A204.1 (cell line): ENCODE data around the gene TNXB.
"Not testable (repeated sequence)": the region's sequence is repeated elsewhere in the genome, so short reads cannot be mapped to it uniquely, and the experiment has no call there.

Source experiments
- FAIRE-seq: peaks from 2 replicates; lab custom pipeline; 2012; peaks lifted over from hg19 to GRCh38; lab: Jason Lieb, UNC

The TNXB gene

DNA sequence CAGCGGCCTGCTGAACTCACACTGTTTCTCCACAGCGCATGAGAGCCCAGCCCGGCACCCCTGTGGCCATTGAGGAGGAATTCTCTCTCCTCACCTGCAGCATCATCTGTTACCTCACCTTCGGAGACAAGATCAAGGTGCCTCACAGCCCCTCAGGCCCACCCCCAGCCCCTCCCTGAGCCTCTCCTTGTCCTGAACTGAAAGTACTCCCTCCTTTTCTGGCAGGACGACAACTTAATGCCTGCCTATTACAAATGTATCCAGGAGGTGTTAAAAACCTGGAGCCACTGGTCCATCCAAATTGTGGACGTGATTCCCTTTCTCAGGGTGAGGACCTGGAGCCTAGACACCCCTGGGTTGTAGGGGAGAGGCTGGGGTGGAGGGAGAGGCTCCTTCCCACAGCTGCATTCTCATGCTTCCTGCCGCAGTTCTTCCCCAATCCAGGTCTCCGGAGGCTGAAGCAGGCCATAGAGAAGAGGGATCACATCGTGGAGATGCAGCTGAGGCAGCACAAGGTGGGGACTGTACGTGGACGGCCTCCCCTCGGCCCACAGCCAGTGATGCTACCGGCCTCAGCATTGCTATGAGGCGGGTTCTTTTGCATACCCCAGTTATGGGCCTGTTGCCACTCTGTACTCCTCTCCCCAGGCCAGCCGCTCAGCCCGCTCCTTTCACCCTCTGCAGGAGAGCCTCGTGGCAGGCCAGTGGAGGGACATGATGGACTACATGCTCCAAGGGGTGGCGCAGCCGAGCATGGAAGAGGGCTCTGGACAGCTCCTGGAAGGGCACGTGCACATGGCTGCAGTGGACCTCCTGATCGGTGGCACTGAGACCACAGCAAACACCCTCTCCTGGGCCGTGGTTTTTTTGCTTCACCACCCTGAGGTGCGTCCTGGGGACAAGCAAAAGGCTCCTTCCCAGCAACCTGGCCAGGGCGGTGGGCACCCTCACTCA, 69.5 kb downstream of the TNXB start:
- not testable (repeated sequence) for FAIRE-seq

DNA sequence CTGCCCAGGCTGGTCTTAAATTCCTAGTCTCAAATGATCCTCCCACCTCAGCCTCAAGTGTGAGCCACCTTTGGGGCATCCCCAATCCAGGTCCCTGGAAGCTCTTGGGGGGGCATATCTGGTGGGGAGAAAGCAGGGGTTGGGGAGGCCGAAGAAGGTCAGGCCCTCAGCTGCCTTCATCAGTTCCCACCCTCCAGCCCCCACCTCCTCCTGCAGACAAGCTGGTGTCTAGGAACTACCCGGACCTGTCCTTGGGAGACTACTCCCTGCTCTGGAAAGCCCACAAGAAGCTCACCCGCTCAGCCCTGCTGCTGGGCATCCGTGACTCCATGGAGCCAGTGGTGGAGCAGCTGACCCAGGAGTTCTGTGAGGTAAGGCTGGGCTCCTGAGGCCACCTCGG, 70.3 kb downstream of the TNXB start:
- not testable (repeated sequence) for FAIRE-seq

DNA sequence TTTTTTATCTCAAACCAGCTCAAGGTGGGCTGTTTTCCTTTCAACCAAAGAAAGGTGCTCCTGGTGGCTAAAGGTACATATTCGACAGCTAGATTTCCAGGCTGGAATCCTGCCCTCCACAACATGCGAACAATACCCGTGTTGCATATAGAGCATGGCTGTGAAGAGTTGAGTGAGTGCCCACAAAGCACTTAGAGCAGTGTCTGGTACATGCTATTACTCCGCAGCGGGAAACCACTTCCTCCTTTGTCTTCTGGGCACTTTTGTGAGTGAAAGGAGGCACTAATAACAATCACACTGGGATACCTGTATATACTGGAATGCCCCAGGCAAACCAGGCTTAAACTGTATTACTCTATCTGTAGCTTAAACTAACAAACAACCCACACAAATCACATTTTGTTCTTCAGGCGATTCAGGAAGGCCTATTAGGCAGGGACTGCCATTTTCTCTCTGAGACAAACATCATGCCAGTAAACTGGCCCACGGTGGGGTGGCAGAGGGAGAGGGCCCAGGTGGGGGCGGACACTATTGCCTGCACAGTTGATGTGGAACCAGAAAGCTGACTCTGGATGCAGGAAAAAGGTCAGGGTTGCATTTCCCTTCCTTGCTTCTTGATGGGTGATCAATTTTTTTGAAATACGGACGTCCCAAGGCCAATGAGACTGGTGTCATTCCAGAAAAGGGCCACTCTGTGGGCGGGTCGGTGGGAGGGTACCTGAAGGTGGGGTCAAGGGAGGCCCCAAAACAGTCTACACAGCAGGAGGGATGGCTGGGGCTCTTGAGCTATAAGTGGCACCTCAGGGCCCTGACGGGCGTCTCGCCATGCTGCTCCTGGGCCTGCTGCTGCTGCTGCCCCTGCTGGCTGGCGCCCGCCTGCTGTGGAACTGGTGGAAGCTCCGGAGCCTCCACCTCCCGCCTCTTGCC, 71.3 kb downstream of the TNXB start, which contains the start of gene CYP21A2:
TSS of gene CYP21A2 (plus strand) at position 818 of the 927 bp plus-strand sequence. CDS start at position 826, 8 bp downstream.
- not testable (repeated sequence) for FAIRE-seq

- FAIRE-seq = not testable (repeated sequence)
Observed at GRCh38 chr6:32037136-32037535, 72.0 kb downstream of the TNXB start.

- FAIRE-seq = not testable (repeated sequence)
Observed at GRCh38 chr6:32035283-32036013, 73.7 kb downstream of the TNXB start.

GRCh38 chr6:32029553-32029952, 79.6 kb downstream of the TNXB start:
- FAIRE-seq = not testable (repeated sequence)

DNA sequence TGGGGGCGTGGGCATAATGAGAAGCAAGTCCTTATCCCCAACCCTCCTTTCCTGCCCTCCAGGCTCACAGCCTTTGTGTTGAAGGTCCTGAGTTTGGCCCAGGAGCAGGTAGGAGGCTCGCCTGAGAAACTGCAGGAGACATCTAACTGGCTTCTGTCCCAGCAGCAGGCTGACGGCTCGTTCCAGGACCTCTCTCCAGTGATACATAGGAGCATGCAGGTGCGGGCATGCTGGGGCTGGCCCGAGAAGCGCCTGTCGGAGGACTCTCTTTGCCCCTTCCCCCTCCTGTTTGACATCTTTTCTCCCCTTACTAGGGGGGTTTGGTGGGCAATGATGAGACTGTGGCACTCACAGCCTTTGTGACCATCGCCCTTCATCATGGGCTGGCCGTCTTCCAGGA, 80.5 kb downstream of the TNXB start:
- FAIRE-seq = not testable (repeated sequence)

- FAIRE-seq = peak; percentile 89
Observed at GRCh38 chr6:32022100-32022499, 87.0 kb downstream of the TNXB start.

DNA sequence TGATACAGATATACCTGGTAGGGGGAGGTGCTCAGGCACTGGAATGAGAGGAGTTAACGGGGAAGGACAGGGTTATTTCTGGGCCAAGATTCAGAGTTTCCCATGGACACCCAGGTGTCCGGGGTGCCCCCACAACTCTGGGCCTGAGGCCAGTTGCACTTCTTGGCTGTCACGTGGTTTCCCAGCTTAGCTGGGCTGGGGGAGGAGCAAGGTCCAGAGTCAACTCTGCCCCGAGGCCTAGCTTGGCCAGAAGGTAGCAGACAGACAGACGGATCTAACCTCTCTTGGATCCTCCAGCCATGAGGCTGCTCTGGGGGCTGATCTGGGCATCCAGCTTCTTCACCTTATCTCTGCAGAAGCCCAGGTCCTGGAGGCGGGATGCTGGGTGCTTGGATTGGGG, 94.6 kb downstream of the TNXB start, which contains the start of gene C4B:
TSS of gene C4B (plus strand) at position 249 of the 400 bp plus-strand sequence. CDS start at position 300, 51 bp downstream.
- FAIRE-seq = not testable (repeated sequence)

DNA sequence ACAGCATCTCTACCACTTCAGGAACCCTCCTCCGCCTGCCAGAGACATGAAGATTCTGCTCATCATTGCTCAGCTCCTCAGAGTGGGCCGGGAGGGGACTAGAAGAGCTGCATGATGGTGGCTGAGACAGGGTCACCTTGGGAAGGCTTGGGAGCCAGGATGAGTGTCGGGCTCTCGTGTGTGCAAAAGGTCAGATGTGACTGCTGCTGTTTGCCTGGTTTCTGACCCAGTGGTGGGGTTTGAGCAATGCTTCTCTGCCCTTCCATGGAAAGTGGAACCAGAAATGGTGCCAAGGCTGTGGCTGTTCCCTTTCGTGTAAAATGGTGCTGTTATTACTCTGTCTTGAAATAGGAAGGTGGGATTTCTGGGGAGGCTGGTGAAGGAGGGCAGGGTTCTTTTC, 95.4 kb downstream of the TNXB start:
- not testable (repeated sequence) for FAIRE-seq

- not testable (repeated sequence) for FAIRE-seq
Observed at GRCh38 chr6:32012941-32013617, 96.1 kb downstream of the TNXB start.

- FAIRE-seq = not testable (repeated sequence)
Observed at GRCh38 chr6:32010856-32011530, 98.1 kb downstream of the TNXB start.

DNA sequence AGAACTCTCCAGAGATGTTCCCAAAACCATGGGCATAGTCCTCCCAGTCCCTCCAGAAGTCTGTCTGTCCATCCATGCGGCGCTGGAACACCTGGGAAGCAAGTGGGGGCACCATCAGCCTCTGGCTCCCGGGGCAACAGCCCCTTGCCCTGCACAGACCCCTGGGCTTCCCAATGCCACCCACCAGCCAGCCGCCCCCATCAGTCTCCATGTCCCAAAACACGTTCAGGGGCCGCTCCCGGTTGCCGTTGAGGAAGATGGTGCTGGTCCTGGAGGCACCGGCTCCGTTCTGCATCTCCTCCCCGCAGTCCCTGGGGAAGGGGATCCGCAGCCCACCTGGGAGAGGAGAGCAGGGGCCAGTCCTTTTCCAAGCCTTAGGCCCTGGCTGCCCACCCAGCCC, 99.6 kb downstream of the TNXB start:
- FAIRE-seq = not testable (repeated sequence)

GRCh38 chr6:32008616-32009015, 100.5 kb downstream of the TNXB start:
- not testable (repeated sequence) for FAIRE-seq

DNA sequence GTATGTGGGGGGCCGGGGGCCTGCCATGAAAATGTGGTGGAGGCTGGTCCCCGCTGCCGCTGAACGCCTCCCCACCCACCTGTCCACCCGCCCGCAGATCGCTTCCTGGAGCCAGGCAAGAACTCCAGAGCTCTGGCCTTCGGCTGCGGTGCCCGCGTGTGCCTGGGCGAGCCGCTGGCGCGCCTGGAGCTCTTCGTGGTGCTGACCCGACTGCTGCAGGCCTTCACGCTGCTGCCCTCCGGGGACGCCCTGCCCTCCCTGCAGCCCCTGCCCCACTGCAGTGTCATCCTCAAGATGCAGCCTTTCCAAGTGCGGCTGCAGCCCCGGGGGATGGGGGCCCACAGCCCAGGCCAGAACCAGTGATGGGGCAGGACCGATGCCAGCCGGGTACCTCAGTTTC, 101.1 kb downstream of the TNXB start:
- not testable (repeated sequence) for FAIRE-seq

DNA sequence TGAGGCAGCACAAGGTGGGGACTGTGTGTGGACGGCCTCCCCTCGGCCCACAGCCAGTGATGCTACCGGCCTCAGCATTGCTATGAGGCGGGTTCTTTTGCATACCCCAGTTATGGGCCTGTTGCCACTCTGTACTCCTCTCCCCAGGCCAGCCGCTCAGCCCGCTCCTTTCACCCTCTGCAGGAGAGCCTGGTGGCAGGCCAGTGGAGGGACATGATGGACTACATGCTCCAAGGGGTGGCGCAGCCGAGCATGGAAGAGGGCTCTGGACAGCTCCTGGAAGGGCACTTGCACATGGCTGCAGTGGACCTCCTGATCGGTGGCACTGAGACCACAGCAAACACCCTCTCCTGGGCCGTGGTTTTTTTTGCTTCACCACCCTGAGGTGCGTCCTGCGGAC, 102.1 kb downstream of the TNXB start:
- FAIRE-seq = not testable (repeated sequence)

GRCh38 chr6:32005991-32006529, 103.1 kb downstream of the TNXB start:
- FAIRE-seq = not testable (repeated sequence)

DNA sequence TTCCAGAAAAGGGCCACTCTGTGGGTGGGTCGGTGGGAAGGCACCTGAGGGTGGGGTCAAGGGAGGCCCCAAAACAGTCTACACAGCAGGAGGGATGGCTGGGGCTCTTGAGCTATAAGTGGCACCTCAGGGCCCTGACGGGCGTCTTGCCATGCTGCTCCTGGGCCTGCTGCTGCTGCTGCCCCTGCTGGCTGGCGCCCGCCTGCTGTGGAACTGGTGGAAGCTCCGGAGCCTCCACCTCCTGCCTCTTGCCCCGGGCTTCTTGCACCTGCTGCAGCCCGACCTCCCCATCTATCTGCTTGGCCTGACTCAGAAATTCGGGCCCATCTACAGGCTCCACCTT, 103.6 kb downstream of the TNXB start:
- FAIRE-seq = not testable (repeated sequence)

GRCh38 chr6:32004864-32005537, 104.1 kb downstream of the TNXB start:
- not testable (repeated sequence) for FAIRE-seq

GRCh38 chr6:32004393-32004792, 104.7 kb downstream of the TNXB start:
- FAIRE-seq = not testable (repeated sequence)
